Erythroblast (primary cell): Measurements from ENCODE around the gene STT3A.

Experiments
- GATA1 ChIP-seq: IDR thresholded peaks from 2 replicates; pipeline ENCODE4 v1.6.1; 2011; ENCODE audit warnings: low read depth, mild to moderate bottlenecking, control low read depth, low read length, moderate library complexity
- POLR2A ChIP-seq: IDR thresholded peaks from 2 replicates; pipeline ENCODE4 v1.6.1; 2011; ENCODE audit warnings: mild to moderate bottlenecking, low read length

DNA sequence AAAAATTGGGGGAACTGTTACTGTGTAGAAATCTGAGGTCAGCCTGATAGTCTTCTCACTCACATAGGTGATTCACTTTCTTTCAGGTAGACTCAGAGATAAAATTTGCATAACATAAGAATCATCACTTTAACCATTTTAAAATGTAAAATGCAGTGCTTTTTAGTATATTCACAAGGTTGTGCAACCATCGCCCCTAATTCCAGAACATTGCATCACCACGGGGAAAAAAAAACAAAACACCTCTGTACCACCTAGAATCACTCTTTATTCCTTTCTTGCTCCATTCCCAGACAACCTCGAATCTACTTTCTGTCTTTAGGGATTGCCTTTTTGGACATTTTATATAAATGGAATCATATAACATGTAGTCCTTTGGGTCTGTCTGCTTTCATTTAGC, 53.2 kb downstream of the STT3A start:
- TF ChIP-seq POLR2A, result no peak
- no peak for TF ChIP-seq GATA1
